OCI-LY7 (cell line): ENCODE data around the gene AK5. TPM values are rescaled to one million over a fixed set of nuclear protein-coding genes. Genes with fewer than 3 reads are reported as not detected.

Experiments used
- BruUV-seq: library from RNA; stranded (reverse); fragments of 400-500 nt; replicated peaks from 2 replicates; lab custom pipeline; 2021; lab: Mats Ljungman, UMichigan
- CTCF ChIA-PET: fragments of 300-600 bp; sonication (Branson Sonifier 250); formaldehyde crosslinking; loops from one replicate; lab custom pipeline; 2022; ENCODE audit warnings: antibody characterized with exemption; ENCODE audit not compliant: unreplicated experiment; lab: Charles Lee
- POLR2A ChIA-PET: fragments of 300-600 bp; sonication (Branson Sonifier 250); formaldehyde crosslinking; loops from one replicate; lab custom pipeline; 2022; ENCODE audit warnings: antibody characterized with exemption; lab: Charles Lee
- DNase-seq: peaks from one replicate; pipeline ENCODE4 v3.0.0-alpha.2; 2015; ENCODE audit warnings: low spot score
- H2AFZ ChIP-seq: fragments of 200-600 bp; sonication (generic), shearing (Covaris generic); 2 replicates; pipeline ENCODE4 v1.6.1; 2014; ENCODE audit warnings: mild to moderate bottlenecking, antibody characterized with exemption, low read length, moderate library complexity
- H3K27ac ChIP-seq: fragments of 200-600 bp; sonication (generic); 2 replicates; pipeline ENCODE4 v1.5.1; 2014; ENCODE audit warnings: mixed run types, low read depth, mild to moderate bottlenecking, moderate library complexity, low read length, inconsistent platforms; ENCODE audit not compliant: poor library complexity, severe bottlenecking
- H3K36me3 ChIP-seq: fragments of 200-600 bp; sonication (generic); 2 replicates; pipeline ENCODE4 v1.6.1; 2014; ENCODE audit warnings: mild to moderate bottlenecking, antibody characterized with exemption, low read length, moderate library complexity, mixed read lengths; ENCODE audit not compliant: insufficient read depth
- H3K4me1 ChIP-seq: fragments of 200-600 bp; sonication (generic); 2 replicates; pipeline ENCODE4 v1.5.1; 2014; ENCODE audit warnings: mild to moderate bottlenecking, low read length; ENCODE audit not compliant: insufficient read depth, poor library complexity, severe bottlenecking
- H3K4me2 ChIP-seq: fragments of 200-600 bp; sonication (generic); 2 replicates; pipeline ENCODE4 v1.6.1; 2014; ENCODE audit warnings: mild to moderate bottlenecking, low read length
- H3K4me3 ChIP-seq: fragments of 200-600 bp; sonication (generic); 2 replicates; pipeline ENCODE4 v1.5.1; 2014; ENCODE audit warnings: mild to moderate bottlenecking, low read depth, low read length; ENCODE audit not compliant: poor library complexity, severe bottlenecking
- H3K79me2 ChIP-seq: fragments of 200-600 bp; sonication (generic); 2 replicates; pipeline ENCODE4 v1.6.1; 2016; ENCODE audit warnings: low read depth, mild to moderate bottlenecking, low read length, moderate library complexity, mixed read lengths; ENCODE audit not compliant: insufficient read depth
- H3K9me2 ChIP-seq: fragments of 200-600 bp; sonication (generic); 2 replicates; pipeline ENCODE4 v1.6.1; 2016; ENCODE audit warnings: mild to moderate bottlenecking, low read length, mixed read lengths; ENCODE audit not compliant: insufficient read depth
- H3K9me3 ChIP-seq: fragments of 200-600 bp; sonication (generic); 2 replicates; pipeline ENCODE4 v1.6.1; 2014; ENCODE audit warnings: mild to moderate bottlenecking, mixed run types, low read length, mixed read lengths
- H4K20me1 ChIP-seq: fragments of 200-600 bp; sonication (generic); 2 replicates; pipeline ENCODE4 v1.6.1; 2014; ENCODE audit warnings: mild to moderate bottlenecking, antibody characterized with exemption, low read length, moderate library complexity, mixed read lengths; ENCODE audit not compliant: insufficient read depth
- EZH2phosphoT487 ChIP-seq: fragments of 200-600 bp; sonication (generic); IDR thresholded peaks from 2 replicates; pipeline ENCODE4 v1.6.1; 2018; ENCODE audit warnings: low read depth, borderline replicate concordance, mild to moderate bottlenecking, mixed run types, antibody characterized with exemption, low read length, moderate library complexity, mixed read lengths
- intact Hi-C: fragments of 100-400 bp; cut with micrococcal nuclease; formaldehyde crosslinking; loops from one replicate; pipeline ENCODE4 v1.10.0; 2022; ENCODE audit not compliant: unreplicated experiment
- small RNA-seq: library from RNA; depleted of rRNA; stranded (forward); fragments of <200 nt; gene quantifications from one replicate; pipeline ENCODE3, GENCODE V24; 2014
- total RNA-seq, 2 experiments: library from RNA; depleted of rRNA in 1 of 2; stranded (reverse); fragments of >200 nt in 1 of 2; shearing (Covaris generic) in 1 of 2; gene quantifications; 2 replicates each; pipeline ENCODE4 v1.2.3, GENCODE V29; 2014 to 2022
- TF ChIP-seq, protein P1 (sequence below): fragments of 200-600 bp; sonication (generic); conservative IDR thresholded peaks from 2 replicates; pipeline ENCODE4 v1.5.1; 2014; ENCODE audit warnings: mild to moderate bottlenecking, antibody characterized with exemption, low read length, moderate library complexity, mixed read lengths

The AK5 gene
- total RNA-seq, 2 experiments from 2014 or later: not detected

DNA sequence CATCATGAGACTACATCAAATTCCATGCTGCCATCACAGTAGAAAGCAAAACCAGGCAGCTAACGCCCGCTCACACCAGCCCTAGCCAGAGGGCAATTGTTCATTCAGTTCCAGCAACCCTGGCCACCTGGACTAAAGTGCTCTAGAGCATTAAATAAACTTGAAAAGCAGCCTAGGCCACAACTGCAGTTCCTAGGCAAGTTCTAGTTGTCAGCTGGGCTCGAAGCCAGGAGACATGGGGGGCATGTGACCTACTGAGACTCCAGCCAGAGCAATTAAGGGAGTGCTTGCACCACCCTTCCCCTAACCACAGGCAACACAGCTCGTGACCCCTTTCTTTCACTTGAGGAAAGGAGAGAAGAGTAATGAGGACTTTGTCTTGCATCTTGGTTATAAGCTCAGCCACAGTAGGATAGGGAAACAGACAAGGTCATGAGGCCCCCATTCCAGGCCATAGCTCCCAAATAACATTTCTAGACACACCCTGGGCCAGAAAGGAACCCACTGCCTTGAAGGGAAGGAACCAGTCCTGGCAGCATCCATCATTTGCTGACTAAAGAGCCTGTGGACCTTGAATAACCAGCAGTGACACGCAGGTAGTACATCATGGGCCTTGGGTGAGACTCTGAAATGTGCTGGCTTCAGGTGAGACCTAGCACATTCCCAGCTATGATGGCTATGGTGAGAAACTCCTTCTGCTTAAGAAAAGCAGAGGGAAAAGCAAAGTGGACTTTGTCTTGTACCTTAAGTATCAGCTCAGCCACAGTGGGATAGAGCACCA lies 323.6 kb downstream of the AK5 start:
- H3K9me2 ChIP-seq: no peaks in the 10 kb centered on the region
- intact Hi-C loops: no loop called here

DNA sequence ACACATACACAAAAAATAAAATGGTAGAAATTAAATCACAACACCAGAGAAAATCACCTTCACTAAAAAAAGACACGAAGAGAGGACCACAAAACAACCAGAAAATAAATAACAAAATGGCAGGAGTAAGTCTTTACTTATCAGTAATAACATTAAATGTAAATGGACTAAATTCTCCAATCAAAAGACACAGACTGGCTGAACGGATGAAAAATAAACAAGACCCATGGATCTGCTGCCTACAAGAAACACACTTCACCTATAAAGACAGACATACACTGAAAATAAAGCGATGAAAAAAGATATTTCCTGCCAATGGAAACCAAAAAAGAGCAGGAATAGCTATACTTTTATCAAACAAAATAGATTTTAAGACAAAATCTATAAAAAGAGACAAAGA lies 327.1 kb downstream of the AK5 start:
- no peak for TF ChIP-seq EZH2phosphoT487
- TF ChIP-seq, protein P1, sequence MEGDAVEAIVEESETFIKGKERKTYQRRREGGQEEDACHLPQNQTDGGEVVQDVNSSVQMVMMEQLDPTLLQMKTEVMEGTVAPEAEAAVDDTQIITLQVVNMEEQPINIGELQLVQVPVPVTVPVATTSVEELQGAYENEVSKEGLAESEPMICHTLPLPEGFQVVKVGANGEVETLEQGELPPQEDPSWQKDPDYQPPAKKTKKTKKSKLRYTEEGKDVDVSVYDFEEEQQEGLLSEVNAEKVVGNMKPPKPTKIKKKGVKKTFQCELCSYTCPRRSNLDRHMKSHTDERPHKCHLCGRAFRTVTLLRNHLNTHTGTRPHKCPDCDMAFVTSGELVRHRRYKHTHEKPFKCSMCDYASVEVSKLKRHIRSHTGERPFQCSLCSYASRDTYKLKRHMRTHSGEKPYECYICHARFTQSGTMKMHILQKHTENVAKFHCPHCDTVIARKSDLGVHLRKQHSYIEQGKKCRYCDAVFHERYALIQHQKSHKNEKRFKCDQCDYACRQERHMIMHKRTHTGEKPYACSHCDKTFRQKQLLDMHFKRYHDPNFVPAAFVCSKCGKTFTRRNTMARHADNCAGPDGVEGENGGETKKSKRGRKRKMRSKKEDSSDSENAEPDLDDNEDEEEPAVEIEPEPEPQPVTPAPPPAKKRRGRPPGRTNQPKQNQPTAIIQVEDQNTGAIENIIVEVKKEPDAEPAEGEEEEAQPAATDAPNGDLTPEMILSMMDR: no peak
- no peaks in the 10 kb centered on the region for H4K20me1 ChIP-seq
- H3K4me1 ChIP-seq: no peaks in the 10 kb centered on the region
- no peak for DNase-seq
- no peak overlapping the region for H3K4me3 ChIP-seq
- H3K9me3 ChIP-seq: peaks cover 36% of the 10 kb centered on the region
- no peaks in the 10 kb centered on the region for H3K9me2 ChIP-seq
- peaks cover 48% of the 10 kb centered on the region for H3K36me3 ChIP-seq
- H3K4me2 ChIP-seq: no peak overlapping the region
- no peak overlapping the region for H3K27ac ChIP-seq
- CTCF ChIA-PET: no interaction called here
- BruUV-seq: no TSS peak
- H2AFZ ChIP-seq: no peak overlapping the region
- intact Hi-C loops: no loop called here
- POLR2A ChIA-PET: interaction anchor here (1.6 kb wide), 1 partner anchor 9 kb away, joined by 4 read pairs; no protein-coding TSS in a partner anchor
- no peaks in the 10 kb centered on the region for H3K79me2 ChIP-seq

More for the DNA sequence above, 323.6 kb downstream of the AK5 start:
- no peak overlapping the region for H3K4me2 ChIP-seq
- no peak for DNase-seq
- BruUV-seq: no TSS peak
- no peak overlapping the region for H3K27ac ChIP-seq
- H4K20me1 ChIP-seq: no peaks in the 10 kb centered on the region
- POLR2A ChIA-PET: no interaction called here
- peaks cover 25% of the 10 kb centered on the region for H3K9me3 ChIP-seq
- no peak overlapping the region for H2AFZ ChIP-seq
- no peaks in the 10 kb centered on the region for H3K79me2 ChIP-seq
- H3K4me3 ChIP-seq: no peak overlapping the region
- peaks cover 45% of the 10 kb centered on the region for H3K36me3 ChIP-seq
- CTCF ChIA-PET: no interaction called here
- H3K4me1 ChIP-seq: no peaks in the 10 kb centered on the region
- TF ChIP-seq EZH2phosphoT487: no peak
- TF ChIP-seq, protein P1: no peak

Small RNA genes within 50 kb of the gene (small RNA-seq; reads per million reads assigned to genes)
- gene RNU7-8P: not detected

Other genes with a start within 250 kb of the AK5 start
- 8.6 and 13.3 TPM in 2 replicates for gene PIGK, start 62.6 kb upstream of the AK5 start, total RNA-seq (2014; rRNA removed; shearing (Covaris generic))
- 17.4 and 18.9 TPM in 2 replicates for gene PIGK, start 62.6 kb upstream of the AK5 start, total RNA-seq (2022)